ENCODE measurements around the gene SLC16A3.

Gene SLC16A3

GRCh38 chr17:82274134-82275020, 45.5 kb downstream of the SLC16A3 start:
- H3K4me3 ChIP-seq (ENCODE audit: low read depth, low read length) = no peak overlapping the region
- no peak for TF ChIP-seq CTCF (IDR thresholded peaks at IDR 0.05; ENCODE audit: insufficient read depth, low read depth, low read length, missing control alignments)
- no peak for DNase-seq (ENCODE audit: low read depth)

DNA sequence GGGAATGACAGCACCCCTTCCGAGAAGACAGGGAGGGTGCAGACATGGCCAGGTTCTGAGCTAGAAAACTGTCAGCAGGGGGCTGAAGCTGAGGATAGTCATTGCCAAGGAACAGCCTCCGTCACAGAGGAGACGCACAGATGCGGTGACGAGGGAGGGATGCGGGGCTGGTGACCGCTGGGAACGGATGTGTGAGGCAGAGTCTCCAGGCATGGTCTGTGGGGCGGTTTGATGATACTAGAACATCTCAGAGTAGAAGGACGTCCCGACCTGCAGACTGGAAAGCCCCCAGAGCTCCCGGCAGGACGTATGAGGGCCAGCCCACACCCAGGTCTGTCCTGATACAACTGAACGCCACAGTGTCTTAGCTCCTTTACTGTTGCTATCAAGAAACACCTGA, 46.5 kb downstream of the SLC16A3 start:
- peak; percentile 54 for DNase-seq (ENCODE audit: low read depth)
- no peak overlapping the region for H3K4me3 ChIP-seq (ENCODE audit: low read depth, low read length)
- no peak for TF ChIP-seq CTCF (IDR thresholded peaks at IDR 0.05; ENCODE audit: insufficient read depth, low read depth, low read length, missing control alignments)

GRCh38 chr17:82276938-82277337, 48.1 kb downstream of the SLC16A3 start:
- no peak for TF ChIP-seq CTCF (IDR thresholded peaks at IDR 0.05; ENCODE audit: insufficient read depth, low read depth, low read length, missing control alignments)
- no peak overlapping the region for H3K4me3 ChIP-seq (ENCODE audit: low read depth, low read length)
- no peak for DNase-seq (ENCODE audit: low read depth)

GRCh38 chr17:82277851-82278250, 49.0 kb downstream of the SLC16A3 start:
- no peak for DNase-seq (ENCODE audit: low read depth)

DNA sequence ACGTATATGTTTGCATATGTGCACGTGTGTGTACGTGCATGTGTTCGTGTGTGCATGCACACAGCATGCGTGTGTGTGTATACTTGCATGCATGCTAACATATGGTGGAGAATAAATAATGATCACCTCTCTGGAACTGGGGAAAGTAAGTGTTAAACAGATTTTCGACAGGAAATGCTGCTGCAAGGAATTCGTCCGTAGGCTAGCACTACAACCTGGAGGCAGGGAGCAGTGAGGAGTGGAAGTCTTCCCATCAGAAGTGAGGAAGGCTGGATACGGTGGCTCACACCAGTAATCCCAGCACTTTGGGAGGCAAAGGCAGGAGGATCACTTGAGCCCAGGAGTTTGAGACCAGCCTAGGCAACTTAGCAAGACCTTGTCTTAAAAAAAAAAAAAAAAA, 49.5 kb downstream of the SLC16A3 start:
- no peak for DNase-seq (ENCODE audit: low read depth)
- H3K4me3 ChIP-seq (ENCODE audit: low read depth, low read length) = no peak overlapping the region
- TF ChIP-seq CTCF (IDR thresholded peaks at IDR 0.05; ENCODE audit: insufficient read depth, low read depth, low read length, missing control alignments) = no peak

More at GRCh38 chr17:82277851-82278250, 49.0 kb downstream of the SLC16A3 start:
- no peak overlapping the region for H3K4me3 ChIP-seq (ENCODE audit: low read depth, low read length)
- no peak for TF ChIP-seq CTCF (IDR thresholded peaks at IDR 0.05; ENCODE audit: insufficient read depth, low read depth, low read length, missing control alignments)

DNA sequence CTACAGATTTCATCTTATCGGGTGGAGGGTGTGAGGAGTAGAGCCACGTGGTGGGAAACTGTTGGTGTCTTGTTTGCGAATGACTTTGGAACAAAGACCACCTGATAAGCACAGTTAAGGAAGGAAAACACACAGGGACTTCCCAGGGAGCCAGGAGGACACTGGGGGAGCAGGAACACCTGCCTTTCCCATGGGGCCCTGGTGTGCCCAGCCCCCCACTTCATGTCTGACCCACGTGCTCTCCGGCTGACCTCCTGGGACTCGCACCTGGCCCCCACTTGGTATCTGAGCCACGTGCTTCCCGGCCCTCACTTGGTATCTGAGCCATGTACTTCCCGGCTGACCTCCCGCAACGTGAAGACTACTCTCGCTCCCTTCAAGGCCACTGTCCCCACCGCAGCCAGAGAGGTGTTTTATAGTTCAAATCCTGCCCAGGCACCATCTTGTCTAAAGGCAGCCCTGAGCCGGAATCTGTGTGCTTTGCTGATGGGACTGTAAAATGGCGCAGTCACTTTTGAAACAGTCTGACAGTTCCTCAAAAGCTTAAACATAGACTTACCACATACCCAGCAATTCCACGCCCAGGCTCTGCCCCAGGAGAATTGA, 50.0 kb downstream of the SLC16A3 start:
- no peak for TF ChIP-seq CTCF (IDR thresholded peaks at IDR 0.05; ENCODE audit: insufficient read depth, low read depth, low read length, missing control alignments)
- no peak overlapping the region for H3K4me3 ChIP-seq (ENCODE audit: low read depth, low read length)
- no peak for DNase-seq (ENCODE audit: low read depth)
